H1 (cell line): Measurements from ENCODE around the gene ZNF213. TPM values are rescaled to one million over a fixed set of nuclear protein-coding genes. Genes with fewer than 3 reads are reported as not detected.
A peak's percentile ranks its signal among the peaks of the same experiment; 100 is the strongest.

Experiments used
- CTCF ChIA-PET: fragments of 300-600 bp; sonication (Branson Sonifier 250); formaldehyde crosslinking; loops from one replicate; lab custom pipeline; 2021; ENCODE audit not compliant: partially characterized antibody; lab: Charles Lee
- POLR2A ChIA-PET: fragments of 300-600 bp; sonication (Branson Sonifier 250); formaldehyde crosslinking; loops from one replicate; lab custom pipeline; 2021; ENCODE audit warnings: inconsistent platforms; ENCODE audit not compliant: partially characterized antibody; lab: Charles Lee
- DNase-seq, 2 experiments: peaks; one replicate each; pipeline versions ENCODE4 v3.0.0 to v3.0.0-alpha.2; 2010 to 2022; ENCODE audit warnings: low spot score in 2 of 2, low read depth in 1 of 2, mixed read lengths in 1 of 2
- FAIRE-seq: peaks from 2 replicates; lab custom pipeline; 2011; peaks lifted over from hg19 to GRCh38; lab: Jason Lieb, UNC
- H2AFZ ChIP-seq: 2 replicates; pipeline ENCODE4 v1.8.1; 2012; ENCODE audit warnings: low read length, inconsistent platforms
- H2AK5ac ChIP-seq: 2 replicates; pipeline ENCODE4 v1.6.1; 2013; ENCODE audit warnings: low read depth, low read length
- H2BK120ac ChIP-seq: replicated peaks from 2 replicates; pipeline ENCODE3; 2013; ENCODE audit warnings: low read depth, low read length, inconsistent platforms
- H2BK12ac ChIP-seq: 2 replicates; pipeline ENCODE4 v1.6.1; 2013; ENCODE audit warnings: low read depth, low read length
- H2BK15ac ChIP-seq: 2 replicates; pipeline ENCODE4 v1.6.1; 2013; ENCODE audit warnings: low read length
- H2BK20ac ChIP-seq: 2 replicates; pipeline ENCODE4 v1.6.1; 2013; ENCODE audit warnings: low read length
- H2BK5ac ChIP-seq: 2 replicates; pipeline ENCODE4 v1.6.1; 2013; ENCODE audit warnings: low read depth, low read length
- H3K14ac ChIP-seq: 2 replicates; pipeline ENCODE4 v1.6.1; 2013; ENCODE audit warnings: inconsistent platforms; ENCODE audit not compliant: insufficient read length
- H3K18ac ChIP-seq: 2 replicates; pipeline ENCODE4 v1.6.1; 2013; ENCODE audit warnings: low read length; ENCODE audit errors: extremely low read depth
- H3K23ac ChIP-seq: 2 replicates; pipeline ENCODE4 v1.6.1; 2013; ENCODE audit warnings: inconsistent platforms; ENCODE audit not compliant: insufficient read length
- H3K23me2 ChIP-seq: 2 replicates; pipeline ENCODE4 v1.6.1; 2013; ENCODE audit warnings: low read depth, low read length
- H3K27ac ChIP-seq: 2 replicates; pipeline ENCODE4 v1.6.1; 2011; ENCODE audit warnings: low read depth, low read length, inconsistent platforms
- H3K27me3 ChIP-seq, 4 experiments: replicated peaks in 1 of 4; 1 replicate in 1 of 4; 2 replicates in 3 of 4; pipeline versions ENCODE4 v1.6.1 to v1.8.1; 2011 to 2013; ENCODE audit warnings: low read length in 3 of 4, mild to moderate bottlenecking in 3 of 4, inconsistent platforms in 2 of 4, mixed read lengths in 2 of 4, moderate library complexity in 1 of 4; ENCODE audit not compliant: control insufficient read depth in 3 of 4, insufficient read depth in 3 of 4; ENCODE audit errors: extremely low read depth in 1 of 4
- H3K36me3 ChIP-seq, 4 experiments: 2 replicates each; pipeline versions ENCODE4 v1.6.1 to v1.8.1; 2011 to 2013; ENCODE audit warnings: mild to moderate bottlenecking in 4 of 4, low read length in 3 of 4, moderate library complexity in 2 of 4, control low read depth in 1 of 4, inconsistent platforms in 1 of 4; ENCODE audit not compliant: insufficient read depth in 4 of 4, control insufficient read depth in 2 of 4
- H3K4ac ChIP-seq: replicated peaks from 2 replicates; pipeline ENCODE3; 2013; ENCODE audit warnings: low read length, low read depth, mixed read lengths, inconsistent platforms; ENCODE audit not compliant: insufficient read length
- H3K4me1 ChIP-seq, 4 experiments: replicated peaks in 1 of 4; 1 replicate in 1 of 4; 2 replicates in 3 of 4; pipeline versions ENCODE4 v1.6.1 to v1.8.1; 2011 to 2013; ENCODE audit warnings: low read length in 3 of 4, inconsistent platforms in 2 of 4, mixed read lengths in 1 of 4; ENCODE audit not compliant: insufficient read depth in 4 of 4, control insufficient read depth in 3 of 4
- H3K4me2 ChIP-seq, 2 experiments: 2 replicates each; pipeline versions ENCODE4 v1.6.1 to v1.8.1; 2011 to 2013; ENCODE audit warnings: low read depth in 2 of 2, low read length in 2 of 2, control low read depth in 1 of 2, inconsistent platforms in 1 of 2, mild to moderate bottlenecking in 1 of 2; ENCODE audit not compliant: insufficient read depth in 1 of 2
- H3K4me3 ChIP-seq, 4 experiments: fragments of 200-600, 300-600 bp in 1 of 4; sonication (generic), shearing (Covaris generic), sonication (Bioruptor Twin) in 1 of 4; 2 replicates each; pipeline versions ENCODE4 v1.5.1 to v1.8.1; 2011 to 2016; ENCODE audit warnings: low read length in 4 of 4, low read depth in 3 of 4, control low read depth in 2 of 4, inconsistent platforms in 2 of 4, mild to moderate bottlenecking in 2 of 4, mixed read lengths in 1 of 4, moderate library complexity in 1 of 4; ENCODE audit not compliant: insufficient read depth in 2 of 4; ENCODE audit errors: extremely low read depth in 1 of 4
- H3K56ac ChIP-seq: replicated peaks from 2 replicates; pipeline ENCODE3; 2013; ENCODE audit warnings: low read depth, mild to moderate bottlenecking, mixed read lengths, low read length, inconsistent platforms; ENCODE audit not compliant: insufficient read length
- H3K79me1 ChIP-seq: 2 replicates; pipeline ENCODE4 v1.6.1; 2013; ENCODE audit warnings: low read depth, low read length, control low read depth
- H3K79me2 ChIP-seq, 2 experiments: 2 replicates each; pipeline versions ENCODE4 v1.6.1 to v1.8.1; 2012 to 2013; ENCODE audit warnings: low read length in 2 of 2, mild to moderate bottlenecking in 2 of 2, inconsistent platforms in 1 of 2; ENCODE audit not compliant: insufficient read depth in 2 of 2, control insufficient read depth in 1 of 2
- H3K9ac ChIP-seq, 4 experiments: replicated peaks in 1 of 4; 1 replicate in 1 of 4; 2 replicates in 3 of 4; pipeline versions ENCODE4 v1.6.1 to v1.8.1; 2011 to 2013; ENCODE audit warnings: low read depth in 3 of 4, low read length in 3 of 4, control low read depth in 2 of 4, mild to moderate bottlenecking in 2 of 4, moderate library complexity in 2 of 4, inconsistent platforms in 1 of 4; ENCODE audit errors: extremely low read depth in 1 of 4
- H3K9me3 ChIP-seq, 2 experiments: 2 replicates each; pipeline versions ENCODE4 v1.6.1 to v1.8.1; 2012 to 2013; ENCODE audit warnings: mild to moderate bottlenecking in 2 of 2, moderate library complexity in 2 of 2, control low read depth in 1 of 2, inconsistent platforms in 1 of 2, low read depth in 1 of 2, low read length in 1 of 2, mixed read lengths in 1 of 2; ENCODE audit not compliant: insufficient read depth in 2 of 2
- H4K20me1 ChIP-seq, 2 experiments: replicated peaks in 1 of 2; 2 replicates each; pipeline versions ENCODE3 to v1.8.1; 2011 to 2013; ENCODE audit warnings: inconsistent platforms in 2 of 2, low read length in 2 of 2, mild to moderate bottlenecking in 1 of 2; ENCODE audit not compliant: insufficient read depth in 2 of 2, control insufficient read depth in 1 of 2
- H4K5ac ChIP-seq: 2 replicates; pipeline ENCODE4 v1.6.1; 2013; ENCODE audit warnings: low read length, low read depth, mixed read lengths, inconsistent platforms; ENCODE audit not compliant: insufficient read length
- H4K8ac ChIP-seq: 2 replicates; pipeline ENCODE4 v1.8.0; 2013; ENCODE audit warnings: mild to moderate bottlenecking, moderate library complexity, low read length, inconsistent platforms; ENCODE audit not compliant: insufficient read depth; ENCODE audit errors: extremely low read depth
- H4K91ac ChIP-seq: replicated peaks from 2 replicates; pipeline ENCODE3; 2013; ENCODE audit warnings: low read length, mixed read lengths, inconsistent platforms; ENCODE audit not compliant: insufficient read length
- ASH2L ChIP-seq: fragments of 200-600, 300-600 bp; sonication (generic); IDR thresholded peaks from one replicate; pipeline ENCODE4 v1.7.1; 2017; ENCODE audit warnings: low read length
- CEBPB ChIP-seq: IDR thresholded peaks from 2 replicates; pipeline ENCODE4 v1.6.1; 2012; ENCODE audit warnings: low read depth, low read length
- CTBP2 ChIP-seq: IDR thresholded peaks from 2 replicates; pipeline ENCODE4 v1.7.0; 2011; ENCODE audit warnings: borderline replicate concordance, mild to moderate bottlenecking, moderate library complexity, mixed read lengths, low read length; ENCODE audit not compliant: insufficient read depth, insufficient read length
- EZH2 ChIP-seq: fragments of 200-600 bp; sonication (generic); IDR thresholded peaks from 2 replicates; pipeline ENCODE4 v1.7.1; 2012; ENCODE audit warnings: low read depth, mild to moderate bottlenecking, moderate library complexity, low read length, inconsistent platforms; ENCODE audit not compliant: severe bottlenecking
- NRF1 ChIP-seq: IDR thresholded peaks from 2 replicates; pipeline ENCODE4 v1.6.1; 2011; ENCODE audit warnings: mild to moderate bottlenecking, low read depth, low read length, improper control_type of control experiment
- POLR2A ChIP-seq, 2 experiments: IDR thresholded peaks; 1 replicate in 1 of 2; 2 replicates in 1 of 2; pipeline ENCODE4 v1.6.1; 2011; ENCODE audit warnings: low read depth in 2 of 2, low read length in 2 of 2, mild to moderate bottlenecking in 2 of 2; ENCODE audit errors: control extremely low read depth in 1 of 2
- RXRA ChIP-seq: IDR thresholded peaks from 2 replicates; pipeline ENCODE4 v1.6.1; 2011; ENCODE audit warnings: low read depth, mild to moderate bottlenecking, low read length, moderate library complexity; ENCODE audit not compliant: insufficient read depth
- SP1 ChIP-seq: IDR thresholded peaks from 2 replicates; pipeline ENCODE4 v1.6.1; 2011; ENCODE audit warnings: low read depth, low read length
- WGBS, 2 experiments: shearing (Covaris generic) in 1 of 2; methylation state at CpG; one replicate each; pipeline versions ENCODE4 v1.1.6 to v1.1.7; 2013 to 2015; ENCODE audit warnings: low lambda C conversion rate in 2 of 2, mixed read lengths in 2 of 2, inconsistent platforms in 1 of 2, low coverage in 1 of 2, missing lambda C conversion rate in 1 of 2; ENCODE audit not compliant: insufficient replicate concordance in 2 of 2, insufficient coverage in 1 of 2, insufficient read length in 1 of 2; ENCODE audit errors: extremely low coverage in 1 of 2, missing lambda C conversion rate in 1 of 2; 5-methylcytosine and 5-hydroxymethylcytosine counted together
- polyA plus RNA-seq, 7 experiments: library from polyadenylated mRNA; depleted of rRNA in 3 of 7; stranded (reverse) in 5 of 7; unstranded in 2 of 7; fragments of >200 nt in 5 of 7; fragments of 200-250 nt in 2 of 7; gene quantifications; 1 replicate in 5 of 7; 2 replicates in 1 of 7; 4 replicates in 1 of 7; pipeline versions ENCODE4 v1.2.1 to v1.2.3, GENCODE V29; 2011 to 2013; ENCODE audit warnings: missing spikeins in 2 of 7, mixed read lengths in 2 of 7
- total RNA-seq: library from RNA; stranded (reverse); fragmentation: NEBNext Ultra II Directional; extraction: Animal tissue kit (Norgen Biotek cat#: 25700); gene quantifications from 2 replicates; pipeline ENCODE4 v1.2.1, GENCODE V29; 2021
- TF ChIP-seq, protein P1 (sequence below): IDR thresholded peaks from 2 replicates; pipeline ENCODE4 v1.6.1; 2012; ENCODE audit warnings: inconsistent platforms

The ZNF213 gene
- total and polyA plus RNA-seq, 2 of the 8 experiments (the other 6 are each of a cell fraction or from before 2014, with no cell fraction given) = 1.6 to 6.9 TPM

DNA sequence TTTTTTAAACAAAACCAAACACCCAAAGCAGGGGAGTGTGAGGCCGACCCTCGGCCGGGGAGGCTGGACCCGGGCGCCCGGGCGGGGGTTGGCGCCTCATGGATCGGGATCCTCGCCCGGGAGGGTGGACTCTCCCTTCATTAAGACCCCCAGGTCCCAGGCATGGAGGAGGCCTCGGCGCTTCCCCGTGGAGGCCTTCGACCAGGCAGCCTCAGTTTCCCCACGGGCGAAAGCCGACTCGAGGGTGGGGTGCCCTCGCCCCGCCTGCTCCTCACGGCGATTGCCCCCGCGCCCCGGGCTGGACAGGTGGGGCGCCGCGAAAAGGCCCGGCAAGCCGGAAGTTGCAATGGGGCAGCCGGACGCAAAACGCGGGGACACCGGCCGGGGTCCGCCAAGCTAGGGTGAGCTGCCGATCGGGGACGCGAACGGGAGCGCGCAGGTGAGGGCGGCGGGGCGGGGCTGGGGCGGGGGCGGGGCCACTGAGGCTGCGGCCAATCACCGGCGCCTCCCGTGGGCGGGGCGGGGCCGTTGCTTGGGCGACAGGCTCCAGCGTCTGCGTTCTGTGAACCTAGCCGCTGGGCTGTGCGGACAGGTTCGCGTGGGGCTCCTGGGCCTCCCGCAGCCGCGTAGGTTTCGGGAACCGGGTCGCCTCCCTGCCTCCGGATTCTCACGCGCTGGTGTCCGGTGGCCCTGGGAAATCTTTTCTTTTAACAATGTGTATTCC, 28.5 kb upstream of the ZNF213 start:
- Histone ChIP-seq H3K4me1 (peaks cover 2 to 5% (median 4%) of the 10 kb centered on the region in 4 experiments; a peak in 5 of 7 replicates), H3K23me2 (no peaks in the 10 kb centered on the region; the same call in 1 of the 2 replicates), H3K9ac (peak overlapping the region; percentile 31 to 70 (median 67); a peak in 6 of 7 replicates), H3K79me2 (no peaks in the 10 kb centered on the region), H3K27me3 (no peaks in the 10 kb centered on the region), H3K56ac (peak overlapping the region; percentile 69), H2BK5ac (peak overlapping the region; percentile 85; the same call in 1 of the 2 replicates), H2BK12ac (no peak overlapping the region), H3K18ac (peak overlapping the region; percentile 71; the same call in 1 of the 2 replicates), H3K27ac (peak overlapping the region; percentile 85), H2BK20ac (no peak overlapping the region), H2BK15ac (no peak overlapping the region), H4K5ac (peak overlapping the region; percentile 95), H2AFZ (no peak overlapping the region), H2BK120ac (peak overlapping the region; percentile 54), H4K20me1 (no peaks in the 10 kb centered on the region), H4K91ac (peak overlapping the region; percentile 100), H3K79me1 (no peaks in the 10 kb centered on the region), H3K4ac (peak overlapping the region; percentile 78), H3K23ac (no peak overlapping the region), H3K14ac (no peak overlapping the region), H2AK5ac (no peak overlapping the region), H3K9me3 (no peaks in the 10 kb centered on the region), H3K36me3 (no peaks in the 10 kb centered on the region), H3K4me3 (peak overlapping the region; percentile 41 to 79 (median 64)), H3K4me2 (peak overlapping the region; percentile 48 to 90), H4K8ac (peak overlapping the region; percentile 97)
- no peak for FAIRE-seq
- 2% methylated on average over 68 of the region's 74 CpGs; no CpG with 5 or more reads in 1 of the 2 experiments for WGBS, 2 experiments
- DNase-seq = peak in 1 of 2 experiments; percentile 97
- CTCF ChIA-PET = interaction anchor here (0.7 to 36.8 kb wide), 6 partner anchors 9 to 105 kb away, joined by 3 to 619 read pairs (median 10); partner anchors contain the start of genes ZNF213 and ZSCAN10
- POLR2A ChIA-PET = interaction anchor here (0.6 to 15.4 kb wide), 13 partner anchors 8 to 99 kb away, joined by 3 to 169 read pairs (median 4); partner anchors contain the start of genes ZNF213 and ZSCAN10
- TF ChIP-seq RXRA (no peak), CEBPB (no peak), SP1 (no peak), POLR2A (IDR thresholded peaks at IDR 0.05; ENCODE audit: control extremely low read depth in 1 of 2, low read depth in 2 of 2, low read length in 2 of 2) (no peak; a peak in 1 of 3 replicates), EZH2 (no peak), CTBP2 (no peak), NRF1 (no peak), ASH2L (peak; percentile 30)
- TF ChIP-seq, protein P1, sequence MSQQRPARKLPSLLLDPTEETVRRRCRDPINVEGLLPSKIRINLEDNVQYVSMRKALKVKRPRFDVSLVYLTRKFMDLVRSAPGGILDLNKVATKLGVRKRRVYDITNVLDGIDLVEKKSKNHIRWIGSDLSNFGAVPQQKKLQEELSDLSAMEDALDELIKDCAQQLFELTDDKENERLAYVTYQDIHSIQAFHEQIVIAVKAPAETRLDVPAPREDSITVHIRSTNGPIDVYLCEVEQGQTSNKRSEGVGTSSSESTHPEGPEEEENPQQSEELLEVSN = peak; percentile 41; the same call in 1 of the 2 replicates
